HepG2 (cell line): ENCODE data around the gene FCAR. TPM values are rescaled to one million over a fixed set of nuclear protein-coding genes. Genes with fewer than 3 reads are reported as not detected.

Source experiments
- BCL3 ChIP-seq: sonication (generic); formaldehyde crosslinking; IDR thresholded peaks from 2 replicates; pipeline ENCODE4 v1.5.1; 2020; ENCODE audit warnings: mild to moderate bottlenecking, missing genetic modification reagents, moderate library complexity
- CREB3 ChIP-seq: sonication (generic); formaldehyde crosslinking; IDR thresholded peaks from 2 replicates; pipeline ENCODE4 v1.5.0; 2020; ENCODE audit warnings: missing genetic modification reagents
- HNF1A ChIP-seq, 2 experiments: sonication (generic) in 1 of 2; formaldehyde crosslinking in 1 of 2; IDR thresholded peaks; 2 replicates each; pipeline versions ENCODE4 v1.4.0 to v1.6.1; 2016 to 2020; ENCODE audit warnings: borderline replicate concordance in 1 of 2, low read depth in 1 of 2, mild to moderate bottlenecking in 1 of 2, missing genetic modification reagents in 1 of 2
- IKZF1 ChIP-seq: fragments of 450-650 bp; IDR thresholded peaks from 2 replicates; pipeline ENCODE4 v1.7.1; 2016
- TAF15 ChIP-seq: fragments of 200-400 bp; formaldehyde crosslinking; IDR thresholded peaks from one replicate; pipeline ENCODE4 v1.6.1; 2018; ENCODE audit warnings: mild to moderate bottlenecking, low read depth, low read length; ENCODE audit not compliant: poor library complexity, severe bottlenecking
- UBTF ChIP-seq: sonication (generic); formaldehyde crosslinking; IDR thresholded peaks from 2 replicates; pipeline ENCODE4 v1.4.0; 2020; ENCODE audit warnings: mild to moderate bottlenecking, missing genetic modification reagents
- ZNF264 ChIP-seq: sonication (generic); formaldehyde crosslinking; IDR thresholded peaks from 2 replicates; pipeline ENCODE4 v1.4.0; 2020; ENCODE audit warnings: missing genetic modification reagents
- polyA plus RNA-seq, 8 experiments: library from polyadenylated mRNA; depleted of rRNA in 3 of 8; stranded (reverse) in 7 of 8; unstranded in 1 of 8; fragments of >200 nt; fragmentation: Illumina TruSeq in 4 of 8; extraction: Trizol in 4 of 8; gene quantifications; 2 replicates each; pipeline versions ENCODE4 v1.2.1 to v1.2.3, GENCODE V29; 2011 to 2016; ENCODE audit warnings: low read depth in 4 of 8, missing spikeins in 1 of 8, mixed read lengths in 1 of 8; ENCODE audit not compliant: insufficient read depth in 1 of 8
- total RNA-seq, 5 experiments: library from RNA; depleted of rRNA; stranded (reverse); fragments of >200 nt; fragmentation: Illumina TruSeq; extraction: Trizol; gene quantifications; 2 replicates each; pipeline ENCODE4 v1.2.3, GENCODE V29; 2016; ENCODE audit warnings: low read depth in 1 of 5

FCAR gene
- total and polyA plus RNA-seq, 2 of the 13 experiments (the other 11 are each of a cell fraction or from before 2014, with no cell fraction given) = not detected

GRCh38 chr19:54905803-54906511, 31.9 kb downstream of the FCAR start, which contains the start of gene NCR1 (continued):
- TF ChIP-seq HNF1A (IDR thresholded peaks at IDR 0.05; ENCODE audit: low read depth) (no peak), HNF1A (CRISPR knock-in tag; IDR thresholded peaks at IDR 0.05; ENCODE audit: borderline replicate concordance) (no peak), BCL3 (CRISPR knock-in tag) (no peak), CREB3 (CRISPR knock-in tag) (no peak), TAF15 (no peak), IKZF1 (no peak), UBTF (CRISPR knock-in tag) (no peak), ZNF264 (no peak)
